EL (cell line): ENCODE data around the gene SGCE.

Experiments
- DNase-seq: peaks from one replicate; pipeline ENCODE4 v3.0.0-alpha.2; 2016

SGCE gene

GRCh38 chr7:94561841-94562514 lies 94.0 kb downstream of the SGCE start:
- DNase-seq, result peak; percentile 60

GRCh38 chr7:94559972-94560371 lies 96.0 kb downstream of the SGCE start:
- DNase-seq, result no peak

GRCh38 chr7:94557215-94557614 lies 98.7 kb downstream of the SGCE start:
- DNase-seq, result no peak

GRCh38 chr7:94556028-94556427 lies 99.9 kb downstream of the SGCE start:
- no peak for DNase-seq

- peak; percentile 5 for DNase-seq
Measured at GRCh38 chr7:94547126-94547525, 108.8 kb downstream of the SGCE start.

- no peak for DNase-seq
Measured at GRCh38 chr7:94540428-94540827, 115.5 kb downstream of the SGCE start.
